Measurements from ENCODE around the gene RBBP9.

GRCh38 chr20:18513208-18513607 is 16.2 kb upstream of the RBBP9 start:
- TF ChIP-seq POLR2A (IDR thresholded peaks at IDR 0.05) = no peak
- no peak for TF ChIP-seq CTCF (IDR thresholded peaks at IDR 0.05 in 8 of 11, conservative IDR thresholded peaks at IDR 0.05 in 3 of 11)
